NCI-H1048 (cell line): Measurements from ENCODE around the gene C4orf50.
"Not testable (repeated sequence)": the region's sequence is repeated elsewhere in the genome, so short reads cannot be mapped to it uniquely, and the experiment has no call there.

Experiments used
- DNase-seq: peaks from one replicate; lab custom pipeline; 2025; lab: John Stamatoyannopoulos, UW

The C4orf50 gene

GRCh38 chr4:6017030-6017429 lies 1.2 kb downstream of the C4orf50 start:
- DNase-seq = no peak

- DNase-seq = no peak
These were observed 4.7 kb downstream of the C4orf50 start for GRCh38 chr4:6013564-6013963.

GRCh38 chr4:6012200-6012599 lies 6.0 kb downstream of the C4orf50 start:
- DNase-seq = no peak

- no peak for DNase-seq
These were observed 6.5 kb downstream of the C4orf50 start for GRCh38 chr4:6011686-6012085.

GRCh38 chr4:6011271-6011671 lies 7.0 kb downstream of the C4orf50 start:
- no peak for DNase-seq

- no peak for DNase-seq
These were observed 7.4 kb downstream of the C4orf50 start for GRCh38 chr4:6010789-6011188.

GRCh38 chr4:6009452-6009851 lies 8.8 kb downstream of the C4orf50 start:
- DNase-seq = no peak

- DNase-seq = no peak
These were observed 9.4 kb downstream of the C4orf50 start for GRCh38 chr4:6008766-6009385.

GRCh38 chr4:6008092-6008551 lies 10.1 kb downstream of the C4orf50 start:
- no peak for DNase-seq

- DNase-seq = no peak
These were observed 13.1 kb downstream of the C4orf50 start for GRCh38 chr4:6005175-6005574.

- not testable (repeated sequence) for DNase-seq
These were observed 14.7 kb downstream of the C4orf50 start for GRCh38 chr4:6003485-6003884.

GRCh38 chr4:6002926-6003325 lies 15.3 kb downstream of the C4orf50 start:
- DNase-seq = no peak

- DNase-seq = no peak
These were observed 15.8 kb downstream of the C4orf50 start for GRCh38 chr4:6002492-6002833.

- DNase-seq = no peak
These were observed 16.3 kb downstream of the C4orf50 start for GRCh38 chr4:6001680-6002491.

GRCh38 chr4:5999830-6000365 lies 18.3 kb downstream of the C4orf50 start:
- no peak for DNase-seq

GRCh38 chr4:5999356-5999755 lies 18.9 kb downstream of the C4orf50 start:
- DNase-seq = no peak

GRCh38 chr4:5998333-5998936 lies 19.8 kb downstream of the C4orf50 start:
- no peak for DNase-seq

GRCh38 chr4:5996641-5997040 lies 21.6 kb downstream of the C4orf50 start:
- DNase-seq = no peak

- no peak for DNase-seq
These were observed 22.2 kb downstream of the C4orf50 start for GRCh38 chr4:5995901-5996623.

GRCh38 chr4:5993876-5994811 lies 24.1 kb downstream of the C4orf50 start:
- no peak for DNase-seq

- not testable (repeated sequence) for DNase-seq
These were observed 24.9 kb downstream of the C4orf50 start for GRCh38 chr4:5993346-5993745.
